Coronary artery (tissue), 2 donors: ENCODE data around the gene ERV3-1.
A peak's percentile ranks its signal among the peaks of the same experiment; 100 is the strongest.

Experiments used
- DNase-seq: peaks from one replicate; pipeline ENCODE4 v3.0.0-alpha.2; 2017; ENCODE audit warnings: low spot score
- H3K27ac ChIP-seq, 2 donors: fragments of 200-600 bp; sonication (generic); one replicate each; pipeline ENCODE4 v1.5.1; 2016 to 2019
- H3K4me3 ChIP-seq: fragments of 200-600 bp; sonication (generic); 2 replicates; pipeline ENCODE4 v1.5.1; 2016; ENCODE audit warnings: mild to moderate bottlenecking, moderate library complexity
- TF ChIP-seq, protein P1 (sequence below): fragments of 200-600 bp; sonication (generic); IDR thresholded peaks from one replicate; pipeline ENCODE4 v1.5.1; 2019; ENCODE audit warnings: antibody characterized with exemption

ERV3-1 gene

DNA sequence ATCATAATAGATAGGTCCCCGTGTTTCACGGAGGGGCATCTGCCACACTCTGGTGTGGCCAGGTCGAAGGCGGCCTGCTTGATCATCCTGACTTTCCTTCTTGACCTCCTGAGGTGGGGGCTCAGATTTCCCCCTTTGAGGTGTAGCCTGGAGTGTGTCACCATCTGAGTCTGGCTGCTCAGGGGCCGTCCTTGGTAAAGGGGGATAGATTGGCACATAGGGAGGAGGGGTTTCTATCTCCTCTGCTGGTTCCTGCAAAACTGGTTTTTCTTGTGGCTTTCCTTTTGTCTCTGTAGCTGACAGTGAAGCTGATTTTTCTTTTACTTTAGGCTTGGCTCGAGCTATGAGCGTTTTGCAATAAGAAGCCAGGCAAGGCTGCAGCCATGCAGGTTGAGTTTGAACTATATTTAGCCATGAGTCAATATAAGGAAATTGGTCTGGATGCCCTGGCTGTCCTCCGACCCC is 8.5 kb downstream of the ERV3-1 start:
- peak overlapping the region; percentile 2 for H3K4me3 ChIP-seq

DNA sequence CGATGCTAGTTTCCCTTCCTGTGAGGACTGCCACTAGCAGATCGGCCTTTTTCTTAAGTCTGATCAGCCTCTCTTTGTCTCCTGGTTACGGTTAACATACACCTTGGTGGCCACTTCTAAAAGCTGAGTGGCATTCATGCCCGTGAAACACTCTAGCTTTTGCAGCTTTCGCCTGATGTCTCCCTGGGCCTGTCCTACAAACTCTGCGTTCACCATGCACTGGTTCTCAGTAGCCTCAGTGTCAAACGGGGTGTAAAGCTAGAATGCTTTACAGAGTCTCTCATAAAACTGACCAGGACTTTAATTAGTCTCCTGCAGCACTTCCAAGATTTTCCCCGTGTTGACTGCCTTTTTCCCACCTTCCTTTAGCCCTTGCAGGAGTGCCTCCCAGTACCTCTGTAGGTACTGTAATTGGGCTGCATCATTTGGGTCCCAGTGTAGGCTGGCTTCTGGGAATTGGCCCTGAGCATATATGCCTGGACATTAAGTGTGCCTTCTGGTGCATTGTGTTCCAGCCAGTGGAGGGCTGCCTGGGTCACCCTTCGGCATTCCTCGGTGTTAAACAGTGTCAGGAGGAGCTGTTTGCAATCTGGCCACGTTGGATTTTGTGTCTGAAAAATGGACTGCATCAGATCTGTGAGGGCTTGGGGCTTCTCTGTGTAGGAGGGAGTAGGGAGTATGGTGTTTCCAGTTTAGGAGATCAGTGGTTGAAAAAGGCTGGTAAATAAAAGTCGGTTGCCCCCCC is 9.2 kb downstream of the ERV3-1 start:
- TF ChIP-seq, protein P1, sequence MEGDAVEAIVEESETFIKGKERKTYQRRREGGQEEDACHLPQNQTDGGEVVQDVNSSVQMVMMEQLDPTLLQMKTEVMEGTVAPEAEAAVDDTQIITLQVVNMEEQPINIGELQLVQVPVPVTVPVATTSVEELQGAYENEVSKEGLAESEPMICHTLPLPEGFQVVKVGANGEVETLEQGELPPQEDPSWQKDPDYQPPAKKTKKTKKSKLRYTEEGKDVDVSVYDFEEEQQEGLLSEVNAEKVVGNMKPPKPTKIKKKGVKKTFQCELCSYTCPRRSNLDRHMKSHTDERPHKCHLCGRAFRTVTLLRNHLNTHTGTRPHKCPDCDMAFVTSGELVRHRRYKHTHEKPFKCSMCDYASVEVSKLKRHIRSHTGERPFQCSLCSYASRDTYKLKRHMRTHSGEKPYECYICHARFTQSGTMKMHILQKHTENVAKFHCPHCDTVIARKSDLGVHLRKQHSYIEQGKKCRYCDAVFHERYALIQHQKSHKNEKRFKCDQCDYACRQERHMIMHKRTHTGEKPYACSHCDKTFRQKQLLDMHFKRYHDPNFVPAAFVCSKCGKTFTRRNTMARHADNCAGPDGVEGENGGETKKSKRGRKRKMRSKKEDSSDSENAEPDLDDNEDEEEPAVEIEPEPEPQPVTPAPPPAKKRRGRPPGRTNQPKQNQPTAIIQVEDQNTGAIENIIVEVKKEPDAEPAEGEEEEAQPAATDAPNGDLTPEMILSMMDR, result no peak
- Histone ChIP-seq H3K27ac (peak overlapping the region in 1 of 2 donors; percentile 57), H3K4me3 (peak overlapping the region; percentile 2)
- no peak for DNase-seq

More for the DNA sequence above, 8.5 kb downstream of the ERV3-1 start:
- no peak for DNase-seq
- TF ChIP-seq, protein P1, result no peak
- peak overlapping the region in 1 of 2 donors; percentile 57 for H3K27ac ChIP-seq

DNA sequence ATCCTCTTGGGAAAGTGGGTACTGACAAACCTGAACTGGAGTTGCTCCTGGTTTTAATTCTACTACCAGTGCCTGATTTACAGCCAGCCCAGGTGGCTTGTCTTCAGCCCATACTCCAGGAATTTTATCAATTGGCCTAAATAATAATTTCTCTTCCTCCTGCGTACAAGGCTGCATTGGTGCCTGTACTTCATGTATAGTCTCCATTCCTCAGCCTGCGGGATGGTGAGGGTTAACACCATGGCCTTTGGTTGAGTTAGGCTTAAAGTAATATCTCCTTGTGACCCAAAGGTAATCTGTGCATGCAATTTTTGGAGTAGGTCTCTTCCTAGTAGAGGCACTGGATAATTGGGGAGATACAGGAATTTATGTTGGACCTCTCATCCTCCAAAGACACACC is 10.2 kb downstream of the ERV3-1 start:
- no peak for DNase-seq
- Histone ChIP-seq H3K4me3 (no peak overlapping the region), H3K27ac (no peak overlapping the region)
- TF ChIP-seq, protein P1, result no peak

DNA sequence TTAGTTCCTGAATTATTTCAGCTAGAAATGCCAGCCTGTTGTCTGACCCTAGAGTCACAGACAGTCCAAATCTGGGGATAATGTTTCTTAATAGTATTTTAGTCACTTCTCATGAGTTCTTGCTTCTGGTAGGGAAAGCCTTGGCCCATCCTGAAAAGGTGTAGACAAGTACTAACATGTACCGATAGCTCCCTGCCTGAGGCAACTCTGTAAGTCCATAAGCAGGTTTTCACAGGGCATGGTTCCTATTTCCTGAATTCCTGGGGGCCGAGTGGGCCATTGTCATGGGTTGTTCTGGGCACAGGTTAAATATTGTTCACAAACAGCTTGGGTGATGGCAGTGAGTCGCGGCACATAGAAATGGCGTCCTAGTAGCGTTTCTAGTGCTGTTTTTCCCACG is 12.6 kb downstream of the ERV3-1 start:
- Histone ChIP-seq H3K4me3 (no peak overlapping the region), H3K27ac (no peak overlapping the region)
- TF ChIP-seq, protein P1, result no peak
- no peak for DNase-seq

DNA sequence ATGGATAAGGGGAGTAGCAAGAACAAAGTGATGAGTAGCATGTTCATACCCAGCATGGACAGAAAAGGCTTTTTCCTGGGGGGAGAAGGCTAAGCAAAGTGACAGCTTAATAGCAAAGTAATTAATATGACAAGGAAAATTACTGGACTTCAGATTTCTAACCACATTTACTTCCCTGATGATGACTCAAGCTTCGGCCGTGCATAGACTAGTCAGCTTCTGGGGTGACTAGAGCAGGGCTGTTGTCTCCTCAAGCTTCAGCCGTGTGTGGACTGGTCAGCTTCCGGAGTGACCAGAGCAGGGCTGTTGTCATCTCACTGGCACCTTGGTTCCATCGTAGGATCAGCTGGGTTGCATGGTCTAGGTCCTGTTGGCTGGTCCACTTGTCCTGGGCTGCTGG is 13.5 kb downstream of the ERV3-1 start:
- H3K27ac ChIP-seq, result no peak overlapping the region
- no peak for DNase-seq
- TF ChIP-seq, protein P1, result no peak
- H3K4me3 ChIP-seq, result no peak overlapping the region

DNA sequence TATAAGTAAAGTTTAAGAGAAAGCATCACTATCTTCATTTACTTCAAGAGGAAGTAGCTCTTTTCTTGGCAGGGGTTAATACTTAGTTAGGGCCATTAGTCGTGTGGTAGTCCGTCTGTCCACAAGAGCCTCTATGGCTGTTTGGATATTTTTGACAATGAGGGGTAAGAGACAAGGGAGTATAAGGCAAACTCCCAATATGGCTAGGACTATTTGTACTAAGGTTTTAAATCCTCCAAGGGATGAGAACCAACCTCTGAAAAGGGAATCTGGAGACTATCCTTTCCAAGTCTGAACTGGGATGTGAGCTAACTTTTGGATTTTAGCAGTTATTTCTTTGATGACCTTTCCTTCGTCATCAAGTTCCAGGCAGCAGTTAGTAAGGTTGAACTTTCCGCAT is 15.6 kb downstream of the ERV3-1 start, which contains the start of gene ZNF117:
TSS of gene ZNF117 (minus strand) at position 101 of the 400 bp plus-strand sequence.
- TF ChIP-seq, protein P1, result no peak
- DNase-seq, result no peak
- H3K27ac ChIP-seq, result no peak within 1 kb of the TSS
- no peak within 1 kb of the TSS for H3K4me3 ChIP-seq

DNA sequence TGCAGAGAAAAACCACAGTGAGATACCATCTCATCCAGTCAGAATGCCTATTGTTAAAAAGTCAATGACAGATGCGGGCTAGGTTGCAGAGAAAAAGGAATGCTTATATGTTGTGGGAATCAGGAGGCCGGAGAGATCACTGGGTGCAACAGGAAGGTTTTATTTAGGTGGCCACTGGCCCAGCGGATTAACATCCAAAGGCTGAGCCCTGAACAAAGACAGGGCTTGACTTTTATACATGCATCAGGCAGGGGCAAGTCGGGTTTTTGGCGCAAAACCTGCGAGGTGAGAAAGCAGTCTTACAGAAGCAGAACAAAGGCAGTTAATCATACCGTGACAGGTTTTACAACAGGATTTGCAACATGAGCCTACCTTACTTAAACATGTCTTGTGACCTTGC is 16.3 kb downstream of the ERV3-1 start:
- TF ChIP-seq, protein P1, result no peak
- Histone ChIP-seq H3K27ac (no peak overlapping the region), H3K4me3 (no peak overlapping the region)
- DNase-seq, result no peak
